ENCODE measurements around the gene PRR33. TPM values are rescaled to one million over a fixed set of nuclear protein-coding genes. Genes with fewer than 3 reads are reported as not detected.
A peak's percentile ranks its signal among the peaks of the same experiment; 100 is the strongest.

Gene PRR33
- total and polyA plus RNA-seq, 9 donors: 0.90 to 7.0 (median 3.5) TPM

- Histone ChIP-seq H3K4me1 (ENCODE audit: control insufficient read depth, insufficient read depth, low read length) (peaks cover 98% of the 10 kb centered on the region), H3K27ac (ENCODE audit: low read length) (peak overlapping the region; percentile 99), H3K4me3 (ENCODE audit: low read length) (peak overlapping the region; percentile 65), H3K36me3 (ENCODE audit: control insufficient read depth, insufficient read depth, low read length) (peaks cover 49% of the 10 kb centered on the region), H3K9me3 (replicated peaks; ENCODE audit: control insufficient read depth, low read depth, low read length) (no peaks in the 10 kb centered on the region), H3K27me3 (ENCODE audit: control insufficient read depth, insufficient read depth, low read length) (no peaks in the 10 kb centered on the region)
- WGBS (ENCODE audit: insufficient coverage): 77% methylated on average over 13 of the region's 22 CpGs
- no peak for DNase-seq
Measured at GRCh38 chr11:1923201-1923956, 31.7 kb upstream of the PRR33 start.

GRCh38 chr11:1922481-1923081 is 30.9 kb upstream of the PRR33 start:
- peak; percentile 94 for DNase-seq
- Histone ChIP-seq H3K4me1 (ENCODE audit: control insufficient read depth, insufficient read depth, low read length) (peaks cover 98% of the 10 kb centered on the region), H3K36me3 (ENCODE audit: control insufficient read depth, insufficient read depth, low read length) (peaks cover 41% of the 10 kb centered on the region), H3K9me3 (replicated peaks; ENCODE audit: control insufficient read depth, low read depth, low read length) (no peaks in the 10 kb centered on the region), H3K4me3 (ENCODE audit: low read length) (peak overlapping the region; percentile 65), H3K27me3 (ENCODE audit: control insufficient read depth, insufficient read depth, low read length) (no peaks in the 10 kb centered on the region), H3K27ac (ENCODE audit: low read length) (peak overlapping the region; percentile 99)
- WGBS (ENCODE audit: insufficient coverage): 36% methylated on average over 3 of the region's 14 CpGs

GRCh38 chr11:1921574-1922141 is 30.0 kb upstream of the PRR33 start:
- Histone ChIP-seq H3K27ac (ENCODE audit: low read length) (peak overlapping the region; percentile 99), H3K27me3 (ENCODE audit: control insufficient read depth, insufficient read depth, low read length) (no peaks in the 10 kb centered on the region), H3K9me3 (replicated peaks; ENCODE audit: control insufficient read depth, low read depth, low read length) (no peaks in the 10 kb centered on the region), H3K4me3 (ENCODE audit: low read length) (peak overlapping the region; percentile 65), H3K36me3 (ENCODE audit: control insufficient read depth, insufficient read depth, low read length) (peaks cover 33% of the 10 kb centered on the region), H3K4me1 (ENCODE audit: control insufficient read depth, insufficient read depth, low read length) (peaks cover 98% of the 10 kb centered on the region)
- DNase-seq: peak; percentile 99
- 10% methylated on average over 13 of the region's 18 CpGs for WGBS (ENCODE audit: insufficient coverage)

- Histone ChIP-seq H3K36me3 (ENCODE audit: control insufficient read depth, insufficient read depth, low read length) (peaks cover 27% of the 10 kb centered on the region), H3K9me3 (replicated peaks; ENCODE audit: control insufficient read depth, low read depth, low read length) (no peaks in the 10 kb centered on the region), H3K27me3 (ENCODE audit: control insufficient read depth, insufficient read depth, low read length) (no peaks in the 10 kb centered on the region), H3K4me1 (ENCODE audit: control insufficient read depth, insufficient read depth, low read length) (peaks cover 98% of the 10 kb centered on the region), H3K4me3 (ENCODE audit: low read length) (peak overlapping the region; percentile 65), H3K27ac (ENCODE audit: low read length) (peak overlapping the region; percentile 99)
- 38% methylated on average over 17 of the region's 21 CpGs for WGBS (ENCODE audit: insufficient coverage)
- DNase-seq: peak; percentile 84
Measured at GRCh38 chr11:1920909-1921573, 29.3 kb upstream of the PRR33 start.

- Histone ChIP-seq H3K4me1 (ENCODE audit: control insufficient read depth, insufficient read depth, low read length) (peaks cover 93% of the 10 kb centered on the region), H3K27ac (ENCODE audit: low read length) (peak overlapping the region; percentile 99), H3K27me3 (ENCODE audit: control insufficient read depth, insufficient read depth, low read length) (no peaks in the 10 kb centered on the region), H3K9me3 (replicated peaks; ENCODE audit: control insufficient read depth, low read depth, low read length) (no peaks in the 10 kb centered on the region), H3K4me3 (ENCODE audit: low read length) (peak overlapping the region; percentile 65), H3K36me3 (ENCODE audit: control insufficient read depth, insufficient read depth, low read length) (peaks cover 22% of the 10 kb centered on the region)
- WGBS (ENCODE audit: insufficient coverage): 77% methylated on average over 12 of the region's 25 CpGs
- peak; percentile 17 for DNase-seq
Measured at GRCh38 chr11:1920128-1920908, 28.6 kb upstream of the PRR33 start.

GRCh38 chr11:1919391-1920127 is 27.9 kb upstream of the PRR33 start, which contains the start of gene TNNT3:
TSS of gene TNNT3 (plus strand) at chr11:1919703. CDS start at chr11:1922875, 3,172 bp downstream.
- peaks cover 21% of the 10 kb centered on the region for H3K36me3 ChIP-seq (ENCODE audit: control insufficient read depth, insufficient read depth, low read length)
- H3K27ac ChIP-seq (ENCODE audit: low read length): peak within 1 kb of the TSS; percentile 99
- peak within 1 kb of the TSS; percentile 58 for H3K4me3 ChIP-seq (ENCODE audit: low read length)
- no peaks in the 10 kb centered on the region for H3K9me3 ChIP-seq (replicated peaks; ENCODE audit: control insufficient read depth, low read depth, low read length)
- 63% methylated on average over 30 of the region's 31 CpGs for WGBS (ENCODE audit: insufficient coverage)
- peaks cover 85% of the 10 kb centered on the region for H3K4me1 ChIP-seq (ENCODE audit: control insufficient read depth, insufficient read depth, low read length)
- peak; percentile 88 for DNase-seq
- H3K27me3 ChIP-seq (ENCODE audit: control insufficient read depth, insufficient read depth, low read length): no peaks in the 10 kb centered on the region

- peak; percentile 38 for DNase-seq
Measured at GRCh38 chr11:1918436-1919315, 27.0 kb upstream of the PRR33 start.

GRCh38 chr11:1917523-1918435 is 26.1 kb upstream of the PRR33 start:
- H3K4me1 ChIP-seq (ENCODE audit: control insufficient read depth, insufficient read depth, low read length): peaks cover 74% of the 10 kb centered on the region
- WGBS (ENCODE audit: insufficient coverage): 80% methylated on average over 31 of the region's 34 CpGs
- DNase-seq: peak; percentile 50

More at GRCh38 chr11:1918436-1919315, 27.0 kb upstream of the PRR33 start:
- no peak overlapping the region for H3K4me3 ChIP-seq (ENCODE audit: low read length)
- H3K36me3 ChIP-seq (ENCODE audit: control insufficient read depth, insufficient read depth, low read length): peaks cover 15% of the 10 kb centered on the region
- H3K9me3 ChIP-seq (replicated peaks; ENCODE audit: control insufficient read depth, low read depth, low read length): no peaks in the 10 kb centered on the region
- H3K27me3 ChIP-seq (ENCODE audit: control insufficient read depth, insufficient read depth, low read length): no peaks in the 10 kb centered on the region
- H3K27ac ChIP-seq (ENCODE audit: low read length): peak overlapping the region; percentile 99
- peaks cover 77% of the 10 kb centered on the region for H3K4me1 ChIP-seq (ENCODE audit: control insufficient read depth, insufficient read depth, low read length)
- 88% methylated on average over 16 of the region's 29 CpGs for WGBS (ENCODE audit: insufficient coverage)

More at GRCh38 chr11:1917523-1918435, 26.1 kb upstream of the PRR33 start:
- H3K4me3 ChIP-seq (ENCODE audit: low read length): no peak overlapping the region
- no peaks in the 10 kb centered on the region for H3K9me3 ChIP-seq (replicated peaks; ENCODE audit: control insufficient read depth, low read depth, low read length)
- H3K27ac ChIP-seq (ENCODE audit: low read length): peak overlapping the region; percentile 99
- H3K36me3 ChIP-seq (ENCODE audit: control insufficient read depth, insufficient read depth, low read length): peaks cover 9% of the 10 kb centered on the region
- H3K27me3 ChIP-seq (ENCODE audit: control insufficient read depth, insufficient read depth, low read length): no peaks in the 10 kb centered on the region
